Heart left ventricle (tissue), 13 donors: Measurements from ENCODE around the gene CORO1C.

Experiments
- CTCF ChIP-seq, 12 donors: fragments of 200-600 bp; sonication (generic) in 4 of 12; IDR thresholded peaks; one replicate each; pipeline versions ENCODE4 v1.5.0 to v1.8.0; 2018 to 2022; ENCODE audit warnings: antibody characterized with exemption in 12 of 12, mild to moderate bottlenecking in 5 of 12
- POLR2A ChIP-seq, 2 donors: fragments of 450-650 bp; IDR thresholded peaks; one replicate each; pipeline ENCODE4 v1.6.1; 2017; ENCODE audit warnings: antibody characterized with exemption in 2 of 2, mild to moderate bottlenecking in 2 of 2, moderate library complexity in 2 of 2
- donor health status: ischemic (EF 13 %, LVEDD 7.1; RV severe dilation, severe dysfunction).
- donor health status: DM: no; HTN: yes; CAD: no.
- donor health status: DM: no; HTN: no; CAD: no.
- donor health status: ischemic (EF 25% LVEDD 6.9; RV normal size, moderate dysfunction).
- donor health status: ischemic (EF 25% LVEDD 5.7; RV mildly dilated, moderate dysfunction).
- donor health status: ischemic (EF 35%, LVEDD 5.7; RV mildly dilated, moderate dysfunction).
- donor health status: nonischemic (EF 11% LVEDD 7.7; RV severe dilation, severe dysfunction).
- donor health status: DM: yes; HTN: yes; CAD: no.
- donor health status: PGD.
- donor health status: ischemic (EF 29% LVEDD 5.4; RV normal size, mild dysfunction).
- donor health status: nonischemic (EF 23%, LVEDD 6.1; RV moderate dilation, normal function).

DNA sequence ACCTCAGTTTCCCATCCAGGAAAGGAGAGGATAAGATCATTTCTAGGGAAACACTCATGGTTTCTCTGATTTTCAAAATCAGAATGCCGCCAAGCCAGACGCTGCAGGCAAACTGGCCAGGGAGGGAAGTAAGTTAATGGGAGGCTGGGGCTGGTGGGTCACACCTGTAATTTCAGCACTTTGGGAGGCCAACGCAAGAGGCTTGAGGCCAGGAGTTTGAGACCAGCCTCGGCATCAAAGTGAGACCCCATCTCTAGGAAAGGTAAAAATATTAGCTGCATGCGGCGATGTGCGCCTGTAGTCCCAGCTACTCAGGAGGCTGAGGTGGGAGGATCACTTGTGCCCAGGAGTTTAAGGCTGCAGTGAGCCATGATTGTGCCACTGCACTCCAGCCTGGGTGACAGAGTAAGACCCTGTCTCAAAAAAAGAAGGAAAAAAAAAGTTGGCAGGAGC lies 98.2 kb downstream of the CORO1C start:
- no peak for TF ChIP-seq CTCF (IDR thresholded peaks at IDR 0.05)
- no peak for TF ChIP-seq POLR2A (IDR thresholded peaks at IDR 0.05)
